ENCODE results near the gene SYT13. TPM values are rescaled to one million over a fixed set of nuclear protein-coding genes. Genes with fewer than 3 reads are reported as not detected.

Gene SYT13
- total RNA-seq, 1 experiment from 2014 or later = 4.3 TPM

DNA sequence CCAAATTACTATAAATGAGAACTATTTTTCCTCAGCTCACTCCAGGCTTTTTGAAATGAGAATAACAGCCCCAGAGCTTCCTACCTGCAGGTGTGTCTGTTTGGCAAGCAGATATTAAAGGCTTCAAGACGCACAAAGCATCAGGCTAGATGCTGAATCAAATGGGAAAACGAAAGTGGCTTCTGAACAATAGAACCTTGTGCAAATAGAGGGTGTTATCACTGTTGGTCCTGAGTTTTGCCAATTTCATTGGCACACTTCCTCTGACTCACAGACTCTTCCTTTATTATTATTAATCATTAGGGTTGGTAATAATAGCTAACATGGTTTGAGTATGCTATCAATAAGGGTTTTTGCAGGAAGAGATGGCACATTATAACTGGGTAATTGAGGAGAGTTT is 13.4 kb downstream of the SYT13 start:
- Histone ChIP-seq H4K8ac (replicated peaks; ENCODE audit: insufficient read length, low read depth, low read length) (no peak overlapping the region), H2BK120ac (ENCODE audit: low read depth, low read length, poor library complexity, severe bottlenecking) (no peak overlapping the region), H3K4ac (ENCODE audit: low read depth, low read length) (no peak overlapping the region), H3K79me2 (ENCODE audit: insufficient read depth, low read length) (no peaks in the 10 kb centered on the region), H3K23ac (ENCODE audit: insufficient read length, low read depth, low read length) (no peak overlapping the region), H3K23me2 (ENCODE audit: insufficient read length, low read depth, low read length, poor library complexity, severe bottlenecking) (no peaks in the 10 kb centered on the region), H3K14ac (ENCODE audit: insufficient read depth, low read length) (no peak overlapping the region), H3K56ac (ENCODE audit: insufficient read length, low read depth, low read length) (no peak overlapping the region), H3K4me1 (ENCODE audit: insufficient read depth, low read length) (no peaks in the 10 kb centered on the region), H4K91ac (ENCODE audit: insufficient read length, low read depth, low read length) (no peak overlapping the region), H4K5ac (ENCODE audit: insufficient read length, low read depth, low read length) (no peak overlapping the region), H2BK5ac (ENCODE audit: insufficient read length, low read length) (no peak overlapping the region), H2BK12ac (ENCODE audit: insufficient read length, low read depth, low read length) (no peak overlapping the region), H3K27me3 (ENCODE audit: insufficient read depth, low read length) (no peaks in the 10 kb centered on the region), H3T11ph (ENCODE audit: low read length) (no peak overlapping the region), H2AFZ (ENCODE audit: low read length) (no peak overlapping the region), H4K20me1 (ENCODE audit: control insufficient read depth, insufficient read depth, insufficient read length) (no peaks in the 10 kb centered on the region), H3K9me3 (ENCODE audit: control insufficient read depth, low read depth, low read length) (no peaks in the 10 kb centered on the region), H2BK20ac (ENCODE audit: low read depth, low read length, poor library complexity, severe bottlenecking) (no peak overlapping the region), H3K79me1 (ENCODE audit: insufficient read depth, low read depth, low read length, poor library complexity, severe bottlenecking) (no peaks in the 10 kb centered on the region), H3K9ac (ENCODE audit: extremely low read depth, insufficient read length, low read length) (no peak overlapping the region), H3K27ac (ENCODE audit: insufficient read length, low read depth, low read length) (no peak overlapping the region), H2BK15ac (ENCODE audit: low read depth, low read length) (no peak overlapping the region), H3K18ac (ENCODE audit: insufficient read length, low read depth, low read length) (no peak overlapping the region), H2AK5ac (ENCODE audit: insufficient read length, low read length) (no peak overlapping the region), H3K4me2 (ENCODE audit: insufficient read depth, insufficient read length, low read length) (no peak overlapping the region)
- Mint-ChIP-seq H3K4me3 (no peak overlapping the region), H3K36me3 (ENCODE audit: insufficient read depth in 1 of 3, low read depth in 3 of 3) (no peaks in the 10 kb centered on the region), H3K9me3 (no peaks in the 10 kb centered on the region), H3K27me3 (ENCODE audit: low read depth) (peaks cover 28% of the 10 kb centered on the region), H3K27ac (no peak overlapping the region; a peak in 1 of 7 replicates), H3K4me1 (no peaks in the 10 kb centered on the region; a peak in 1 of 4 replicates)
- no CpG with 5 or more reads among the region's 2 CpGs for WGBS (ENCODE audit: extremely low coverage, insufficient read length, low lambda C conversion rate)
- no peak for DNase-seq
- TF ChIP-seq, protein P1, sequence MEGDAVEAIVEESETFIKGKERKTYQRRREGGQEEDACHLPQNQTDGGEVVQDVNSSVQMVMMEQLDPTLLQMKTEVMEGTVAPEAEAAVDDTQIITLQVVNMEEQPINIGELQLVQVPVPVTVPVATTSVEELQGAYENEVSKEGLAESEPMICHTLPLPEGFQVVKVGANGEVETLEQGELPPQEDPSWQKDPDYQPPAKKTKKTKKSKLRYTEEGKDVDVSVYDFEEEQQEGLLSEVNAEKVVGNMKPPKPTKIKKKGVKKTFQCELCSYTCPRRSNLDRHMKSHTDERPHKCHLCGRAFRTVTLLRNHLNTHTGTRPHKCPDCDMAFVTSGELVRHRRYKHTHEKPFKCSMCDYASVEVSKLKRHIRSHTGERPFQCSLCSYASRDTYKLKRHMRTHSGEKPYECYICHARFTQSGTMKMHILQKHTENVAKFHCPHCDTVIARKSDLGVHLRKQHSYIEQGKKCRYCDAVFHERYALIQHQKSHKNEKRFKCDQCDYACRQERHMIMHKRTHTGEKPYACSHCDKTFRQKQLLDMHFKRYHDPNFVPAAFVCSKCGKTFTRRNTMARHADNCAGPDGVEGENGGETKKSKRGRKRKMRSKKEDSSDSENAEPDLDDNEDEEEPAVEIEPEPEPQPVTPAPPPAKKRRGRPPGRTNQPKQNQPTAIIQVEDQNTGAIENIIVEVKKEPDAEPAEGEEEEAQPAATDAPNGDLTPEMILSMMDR (conservative IDR thresholded peaks at IDR 0.05) = no peak
